Panc1 (cell line): Measurements from ENCODE around the gene SST. TPM values are rescaled to one million over a fixed set of nuclear protein-coding genes. Genes with fewer than 3 reads are reported as not detected.

Experiments
- ATAC-seq: fragments of 200-7000 bp; cut with Tn5 transposase; 2 replicates; pipeline ENCODE4 v1.9.1; 2020; ENCODE audit warnings: mild to moderate bottlenecking, moderate library complexity
- BruUV-seq: library from RNA; stranded (reverse); fragments of 400-500 nt; replicated peaks from 2 replicates; lab custom pipeline; 2021; lab: Mats Ljungman, UMichigan
- CTCF ChIA-PET: fragments of 300-600 bp; sonication (Branson Sonifier 250); formaldehyde crosslinking; loops from one replicate; lab custom pipeline; 2022; ENCODE audit warnings: antibody characterized with exemption; lab: Charles Lee
- POLR2A ChIA-PET: fragments of 300-600 bp; sonication (Branson Sonifier 250); formaldehyde crosslinking; loops from one replicate; lab custom pipeline; 2022; ENCODE audit warnings: antibody characterized with exemption; lab: Charles Lee
- DNase-seq: peaks from one replicate; pipeline ENCODE4 v3.0.0-alpha.2; 2010; ENCODE audit warnings: low read depth, low spot score
- H3K27ac ChIP-seq: 2 replicates; pipeline ENCODE4 v1.5.1; 2011; ENCODE audit warnings: mild to moderate bottlenecking, low read length, inconsistent platforms
- H3K27me3 ChIP-seq: fragments of 200-500 bp; sonication (Bioruptor generic); 2 replicates; pipeline ENCODE4 v1.6.0; 2014; ENCODE audit warnings: low read length, inconsistent platforms; ENCODE audit not compliant: control insufficient read depth, insufficient read depth
- H3K36me3 ChIP-seq: fragments of 200-500 bp; sonication (Bioruptor generic); 2 replicates; pipeline ENCODE4 v1.5.1; 2014; ENCODE audit warnings: inconsistent platforms, mild to moderate bottlenecking, low read length, moderate library complexity; ENCODE audit not compliant: control insufficient read depth, insufficient read depth
- H3K4me1 ChIP-seq: 2 replicates; pipeline ENCODE4 v1.5.1; 2011; ENCODE audit warnings: inconsistent platforms, mild to moderate bottlenecking, low read length, moderate library complexity; ENCODE audit not compliant: control insufficient read depth, insufficient read depth
- H3K4me3 ChIP-seq, 2 experiments: 2 replicates each; pipeline ENCODE4 v1.5.1; 2011 to 2012; ENCODE audit warnings: low read depth in 2 of 2, low read length in 2 of 2, mild to moderate bottlenecking in 2 of 2, inconsistent platforms in 1 of 2, moderate library complexity in 1 of 2
- H3K9me3 ChIP-seq: fragments of 200-500 bp; sonication (Bioruptor generic); 2 replicates; pipeline ENCODE4 v1.5.1; 2014; ENCODE audit warnings: low read depth, mild to moderate bottlenecking, inconsistent platforms, low read length, moderate library complexity; ENCODE audit not compliant: control insufficient read depth, insufficient read depth
- CTCF ChIP-seq: fragments of 450-650 bp; IDR thresholded peaks from 2 replicates; pipeline ENCODE4 v1.5.1; 2017; ENCODE audit warnings: mild to moderate bottlenecking
- POLR2AphosphoS5 ChIP-seq: IDR thresholded peaks from 2 replicates; pipeline ENCODE4 v1.6.1; 2012; ENCODE audit warnings: mild to moderate bottlenecking, low read depth, low read length, moderate library complexity
- REST ChIP-seq, 2 experiments: IDR thresholded peaks; 2 replicates each; pipeline ENCODE4 v1.6.1; 2011 to 2012; ENCODE audit warnings: low read depth in 2 of 2, control low read depth in 1 of 2, low read length in 1 of 2, mild to moderate bottlenecking in 1 of 2, moderate library complexity in 1 of 2; ENCODE audit not compliant: insufficient read depth in 1 of 2
- SIN3A ChIP-seq: IDR thresholded peaks from 2 replicates; pipeline ENCODE4 v1.6.1; 2012; ENCODE audit warnings: low read depth, mild to moderate bottlenecking, low read length, moderate library complexity, borderline replicate concordance; ENCODE audit not compliant: insufficient read depth
- TCF7L2 ChIP-seq: IDR thresholded peaks from 2 replicates; pipeline ENCODE4 v1.6.1; 2011; ENCODE audit warnings: mild to moderate bottlenecking, low read depth, low read length, inconsistent platforms
- in situ Hi-C: cut with HindIII; loops from 2 replicates; pipeline ENCODE4 v1.10.0; 2016; ENCODE audit warnings: low sequenced_read_pairs, low pct_unique_long_range_greater_than_20kb
- intact Hi-C: fragments of 100-400 bp; cut with micrococcal nuclease; formaldehyde crosslinking; loops from one replicate; pipeline ENCODE4 v1.10.0; 2022; ENCODE audit not compliant: unreplicated experiment
- total RNA-seq: library from RNA; stranded (reverse); gene quantifications from one replicate; pipeline ENCODE4 v1.2.1, GENCODE V29; 2021; ENCODE audit not compliant: unreplicated experiment

SST gene
- total RNA-seq, 1 experiment from 2014 or later = not detected

GRCh38 chr3:187696021-187696420 is 25.8 kb upstream of the SST start:
- ATAC-seq (no peak), DNase-seq (no peak)
- in situ Hi-C loops = loop anchor here (25.0 kb wide), 1 partner anchor 384 kb away; no protein-coding TSS in a partner anchor
- Histone ChIP-seq H3K27ac (no peak overlapping the region), H3K4me3 (no peak overlapping the region), H3K4me1 (no peaks in the 10 kb centered on the region), H3K36me3 (no peaks in the 10 kb centered on the region), H3K9me3 (no peaks in the 10 kb centered on the region), H3K27me3 (peaks cover 5% of the 10 kb centered on the region)
- ChIA-PET CTCF (interaction anchor here (0.7 kb wide), 1 partner anchor 1366 kb away, joined by 5 read pairs; no protein-coding TSS in a partner anchor), POLR2A (interaction anchor here (0.7 kb wide), 1 partner anchor 488 kb away, joined by 7 read pairs; no protein-coding TSS in a partner anchor)
- TF ChIP-seq CTCF = no peak
- no peak for TF ChIP-seq SIN3A
- no peak for TF ChIP-seq POLR2AphosphoS5
- TF ChIP-seq TCF7L2 = no peak
- TF ChIP-seq REST (IDR thresholded peaks at IDR 0.05; ENCODE audit: insufficient read depth in 1 of 2, low read depth in 2 of 2, low read length in 1 of 2) = no peak
- BruUV-seq = no TSS peak
- intact Hi-C loops = no loop called here

GRCh38 chr3:187695449-187695848 is 25.3 kb upstream of the SST start:
- H3K9me3 ChIP-seq = no peaks in the 10 kb centered on the region
- H3K4me3 ChIP-seq = no peak overlapping the region
- H3K27me3 ChIP-seq = peaks cover 5% of the 10 kb centered on the region
- CTCF ChIA-PET = no interaction called here
- H3K36me3 ChIP-seq = no peaks in the 10 kb centered on the region
- BruUV-seq = no TSS peak
- intact Hi-C loops = no loop called here
- no peaks in the 10 kb centered on the region for H3K4me1 ChIP-seq
- H3K27ac ChIP-seq = no peak overlapping the region
- no peak for ATAC-seq
- TF ChIP-seq SIN3A (no peak), CTCF (no peak), TCF7L2 (no peak), REST (IDR thresholded peaks at IDR 0.05; ENCODE audit: insufficient read depth in 1 of 2, low read depth in 2 of 2, low read length in 1 of 2) (no peak), POLR2AphosphoS5 (no peak)
- in situ Hi-C loops = loop anchor here (25.0 kb wide), 1 partner anchor 383 kb away; no protein-coding TSS in a partner anchor
- no peak for DNase-seq
- POLR2A ChIA-PET = no interaction called here
